Fibroblast of pulmonary artery (primary cell): ENCODE measurements around the gene RETREG2.

ENCODE experiments used
- DNase-seq: peaks from one replicate; pipeline ENCODE4 v3.0.0-alpha.2; 2010; ENCODE audit warnings: low read depth
- H3K4me3 ChIP-seq: replicated peaks from 2 replicates; pipeline ENCODE4 v1.5.1; 2011; ENCODE audit warnings: low read depth, mild to moderate bottlenecking, control low read depth, low read length, moderate library complexity
- CTCF ChIP-seq: IDR thresholded peaks from 2 replicates; pipeline ENCODE4 v1.5.1; 2011; ENCODE audit warnings: mild to moderate bottlenecking, control low read depth, low read length, inconsistent platforms; ENCODE audit errors: missing control alignments

RETREG2 gene

DNA sequence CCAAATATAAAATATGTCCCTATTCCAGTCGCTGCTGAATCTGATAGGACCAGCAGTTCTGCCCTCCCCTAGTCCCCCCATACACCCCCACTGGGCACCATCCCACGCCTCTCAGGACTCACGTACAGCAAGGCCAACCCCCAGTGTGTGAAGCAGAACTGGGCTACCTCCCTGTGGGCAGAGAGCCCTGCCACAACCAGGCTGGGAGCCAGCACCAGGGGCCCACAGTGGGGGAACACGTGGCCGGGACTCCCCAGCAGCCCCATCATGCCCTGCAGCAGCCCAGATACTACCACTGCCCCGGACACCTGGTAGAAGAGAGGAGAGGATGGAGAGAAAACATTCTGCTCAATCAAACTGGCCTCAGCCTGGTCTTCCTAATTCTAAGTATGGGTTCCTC lies 9.5 kb upstream of the RETREG2 start:
- no peak for DNase-seq
- no peak overlapping the region for H3K4me3 ChIP-seq
- no peak for TF ChIP-seq CTCF

- no peak overlapping the region for H3K4me3 ChIP-seq
- TF ChIP-seq CTCF: no peak
- no peak for DNase-seq
Observed at GRCh38 chr2:219168932-219169331, 9.1 kb upstream of the RETREG2 start.

- no peak for TF ChIP-seq CTCF
- H3K4me3 ChIP-seq: no peak within 1 kb of the TSS
- DNase-seq: no peak
Observed at GRCh38 chr2:219169930-219170654, 8.0 kb upstream of the RETREG2 start, which contains the start of gene SLC23A3. Gene SLC23A3, minus strand, starts transcription at chr2:219170029. Its CDS starts 45 bp downstream, at chr2:219169984.

DNA sequence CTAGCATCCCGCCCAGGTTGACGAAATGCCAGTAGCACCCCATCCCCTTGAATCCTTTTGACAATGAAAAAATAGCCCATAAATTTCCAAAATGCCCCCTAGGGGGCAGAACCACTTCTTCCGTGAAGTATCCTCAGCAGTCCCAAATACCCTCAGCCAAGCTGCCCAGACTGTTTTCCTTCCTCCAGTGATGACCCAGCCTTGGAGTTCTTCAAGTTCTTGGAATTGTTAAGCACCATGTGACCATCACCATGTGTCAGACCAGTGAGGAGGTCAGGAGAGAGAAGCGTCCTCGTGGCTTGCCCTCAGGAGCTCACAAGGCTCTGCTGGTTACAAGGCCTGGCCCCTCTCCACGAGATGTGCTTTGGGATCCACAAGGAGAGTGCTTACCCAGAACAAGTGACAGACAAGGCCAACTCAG lies 6.8 kb upstream of the RETREG2 start:
- H3K4me3 ChIP-seq: no peak overlapping the region
- TF ChIP-seq CTCF: peak; percentile 81
- DNase-seq: peak; percentile 89

GRCh38 chr2:219172231-219173154 lies 5.6 kb upstream of the RETREG2 start:
- TF ChIP-seq CTCF: no peak
- no peak overlapping the region for H3K4me3 ChIP-seq
- no peak for DNase-seq

GRCh38 chr2:219173176-219173575 lies 4.9 kb upstream of the RETREG2 start:
- no peak for DNase-seq

More at GRCh38 chr2:219173176-219173575, 4.9 kb upstream of the RETREG2 start:
- no peak overlapping the region for H3K4me3 ChIP-seq
- no peak for TF ChIP-seq CTCF
